Right lobe of liver (tissue), 6 donors: Measurements from ENCODE around the gene TET1. TPM values are rescaled to one million over a fixed set of nuclear protein-coding genes. Genes with fewer than 3 reads are reported as not detected.
"Not testable (repeated sequence)": the region's sequence is repeated elsewhere in the genome, so short reads cannot be mapped to it uniquely, and the experiment has no call there.

ENCODE experiments used
- ATAC-seq, 4 donors: fragments of 200-7000 bp; cut with Tn5 transposase; one replicate each; pipeline ENCODE4 v1.9.1; 2020; ENCODE audit warnings: mild to moderate bottlenecking in 4 of 4, moderate library complexity in 4 of 4
- DNase-seq, 3 donors: peaks; one replicate each; pipeline ENCODE4 v3.0.0-alpha.2; 2020
- H3K27ac ChIP-seq, 3 donors: fragments of 200-600 bp; one replicate each; pipeline ENCODE4 v1.8.0; 2022
- H3K27me3 ChIP-seq, 2 donors: fragments of 200-600 bp; one replicate each; pipeline ENCODE4 v1.8.0; 2022
- H3K36me3 ChIP-seq, 4 donors: fragments of 200-600 bp; sonication (generic) in 1 of 4; one replicate each; pipeline versions ENCODE4 v1.5.1 to v1.8.0; 2017 to 2022; ENCODE audit warnings: control low read depth in 1 of 4
- H3K4me1 ChIP-seq, 4 donors: fragments of 200-600 bp; sonication (generic) in 1 of 4; one replicate each; pipeline versions ENCODE4 v1.5.1 to v1.8.0; 2017 to 2022; ENCODE audit warnings: control low read depth in 1 of 4
- H3K4me3 ChIP-seq, 3 donors: fragments of 200-600 bp; one replicate each; pipeline ENCODE4 v1.8.0; 2022
- H3K9me3 ChIP-seq, 4 donors: fragments of 200-600 bp; sonication (generic) in 1 of 4; one replicate each; pipeline versions ENCODE4 v1.5.1 to v1.8.0; 2017 to 2022; ENCODE audit warnings: control low read depth in 1 of 4
- POLR2A ChIP-seq: fragments of 450-650 bp; IDR thresholded peaks from one replicate; pipeline ENCODE4 v1.6.1; 2017; ENCODE audit warnings: antibody characterized with exemption, mild to moderate bottlenecking
- WGBS: methylation state at CpG from one replicate; pipeline ENCODE4 v1.1.6; 2018; ENCODE audit warnings: low coverage, low lambda C conversion rate; ENCODE audit not compliant: insufficient coverage; ENCODE audit errors: missing lambda C conversion rate; 5-methylcytosine and 5-hydroxymethylcytosine counted together
- intact Hi-C, 2 donors: fragments of 100-400 bp; cut with DNase I; formaldehyde crosslinking; loops; one replicate each; pipeline versions ENCODE4 v1.11.2 to v1.14.1; 2022
- total RNA-seq, 6 experiments: library from RNA; depleted of rRNA in 2 of 6; stranded (reverse); fragments of >200 nt in 2 of 6; fragmentation: NEBNext Ultra II Directional in 3 of 6; extraction: Animal tissue kit (Norgen Biotek cat#: 25700) in 3 of 6; gene quantifications; one replicate each; pipeline versions ENCODE4 v1.1.0 to v1.2.4, GENCODE V29; 2016 to 2023
- TF ChIP-seq, protein P1 (sequence below), 4 donors: fragments of 200-600 bp in 3 of 4; fragments of 450-650 bp in 1 of 4; IDR thresholded peaks; one replicate each; pipeline versions ENCODE4 v1.5.1 to v1.8.0; 2016 to 2022; ENCODE audit warnings: antibody characterized with exemption in 4 of 4, mild to moderate bottlenecking in 2 of 4
- donor health status: DM: no; HTN: yes; CAD: no.
- donor health status: DM: no; HTN: no; CAD: no.
- donor health status: DM: no; HTN: no; CAD: no.
- donor health status: DM: no; HTN: yes; CAD: no.
- donor health status: DM: no; HTN: yes; CAD: no.

TET1 gene
- total RNA-seq, 6 experiments from 2014 or later, result 0.62 to 0.86 (median 0.67) TPM

DNA sequence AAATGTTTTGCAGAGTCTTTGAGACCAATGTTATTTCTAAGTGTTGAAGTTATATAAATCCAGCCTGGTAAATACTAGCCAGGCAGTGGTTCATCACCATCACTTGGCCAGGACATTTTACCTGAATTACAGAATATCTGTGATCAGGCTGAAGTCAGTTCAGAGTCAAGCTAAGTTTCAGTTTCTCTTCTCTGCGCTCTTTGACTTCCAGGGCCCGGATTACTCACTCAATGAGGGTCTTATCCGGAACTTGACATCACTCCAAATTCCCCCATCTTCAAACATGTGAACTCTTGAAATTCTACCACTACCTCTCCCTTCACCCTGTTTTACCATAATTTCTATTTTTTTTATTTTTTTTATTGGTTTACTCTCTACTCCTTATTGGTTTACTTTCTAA is 124.3 kb downstream of the TET1 start:
- H3K4me3 ChIP-seq, result peak overlapping the region in 1 of 3 donors; percentile 19
- 48% methylated on average over 3 of the region's 3 CpGs for WGBS
- no peak overlapping the region for H3K27ac ChIP-seq
- no peaks in the 10 kb centered on the region for H3K4me1 ChIP-seq
- intact Hi-C loops, result no loop called here
- H3K27me3 ChIP-seq, result no peaks in the 10 kb centered on the region
- peak in 3 of 4 donors; percentile 57 to 72 (median 64) for ATAC-seq
- no peaks in the 10 kb centered on the region for H3K9me3 ChIP-seq
- no peak for DNase-seq
- H3K36me3 ChIP-seq, result peaks cover 0 to 3% (median 0%) of the 10 kb centered on the region in 4 donors
- TF ChIP-seq, protein P1, sequence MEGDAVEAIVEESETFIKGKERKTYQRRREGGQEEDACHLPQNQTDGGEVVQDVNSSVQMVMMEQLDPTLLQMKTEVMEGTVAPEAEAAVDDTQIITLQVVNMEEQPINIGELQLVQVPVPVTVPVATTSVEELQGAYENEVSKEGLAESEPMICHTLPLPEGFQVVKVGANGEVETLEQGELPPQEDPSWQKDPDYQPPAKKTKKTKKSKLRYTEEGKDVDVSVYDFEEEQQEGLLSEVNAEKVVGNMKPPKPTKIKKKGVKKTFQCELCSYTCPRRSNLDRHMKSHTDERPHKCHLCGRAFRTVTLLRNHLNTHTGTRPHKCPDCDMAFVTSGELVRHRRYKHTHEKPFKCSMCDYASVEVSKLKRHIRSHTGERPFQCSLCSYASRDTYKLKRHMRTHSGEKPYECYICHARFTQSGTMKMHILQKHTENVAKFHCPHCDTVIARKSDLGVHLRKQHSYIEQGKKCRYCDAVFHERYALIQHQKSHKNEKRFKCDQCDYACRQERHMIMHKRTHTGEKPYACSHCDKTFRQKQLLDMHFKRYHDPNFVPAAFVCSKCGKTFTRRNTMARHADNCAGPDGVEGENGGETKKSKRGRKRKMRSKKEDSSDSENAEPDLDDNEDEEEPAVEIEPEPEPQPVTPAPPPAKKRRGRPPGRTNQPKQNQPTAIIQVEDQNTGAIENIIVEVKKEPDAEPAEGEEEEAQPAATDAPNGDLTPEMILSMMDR (IDR thresholded peaks at IDR 0.05), result no peak
- TF ChIP-seq POLR2A, result no peak

DNA sequence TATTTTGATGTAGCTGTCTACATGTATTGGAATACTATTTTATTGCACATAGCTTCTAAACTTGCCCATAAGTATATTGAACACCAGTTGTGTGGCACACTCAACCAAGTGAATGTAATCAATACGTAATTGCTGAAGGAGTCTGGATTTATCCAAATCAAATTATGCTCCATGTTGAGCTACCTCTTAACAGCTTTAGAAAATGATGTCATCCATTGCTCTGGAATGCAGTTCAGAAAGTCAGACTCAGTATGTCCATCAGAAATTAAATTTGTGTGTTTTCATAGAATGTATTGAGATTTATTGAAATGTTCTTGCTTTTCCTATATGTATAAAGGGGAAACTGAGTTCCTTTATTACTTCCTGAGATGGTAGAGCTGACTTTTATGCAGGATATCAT is 135.9 kb downstream of the TET1 start:
- Histone ChIP-seq H3K4me3 (no peak overlapping the region), H3K27me3 (no peaks in the 10 kb centered on the region), H3K9me3 (no peaks in the 10 kb centered on the region), H3K27ac (no peak overlapping the region), H3K4me1 (no peaks in the 10 kb centered on the region), H3K36me3 (no peaks in the 10 kb centered on the region)
- TF ChIP-seq POLR2A, result no peak
- TF ChIP-seq, protein P1 (IDR thresholded peaks at IDR 0.05), result no peak
- WGBS, result 60% methylated on average over 1 of the region's 1 CpG
- no peak for ATAC-seq
- DNase-seq, result no peak
- intact Hi-C loops, result no loop called here

DNA sequence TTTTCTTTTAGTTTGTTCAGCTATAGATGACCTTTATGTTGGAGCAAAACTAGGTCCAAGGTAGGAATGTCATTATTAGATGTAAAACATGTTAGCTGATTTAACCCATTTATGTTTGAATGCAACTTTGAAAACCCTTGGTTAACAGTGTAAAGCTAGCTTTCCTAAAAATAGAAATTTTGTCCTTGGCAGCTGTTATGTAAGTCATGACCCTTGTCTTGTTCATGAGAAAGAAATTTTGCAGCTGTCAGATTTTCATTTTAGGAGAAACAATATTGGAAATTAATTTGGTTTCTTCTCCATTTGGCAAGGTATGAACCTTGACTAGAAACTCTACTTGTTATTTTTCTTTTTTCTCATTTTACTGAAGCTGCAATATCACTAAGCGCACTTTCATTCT is 137.0 kb downstream of the TET1 start:
- no peak for DNase-seq
- no peak overlapping the region for H3K4me3 ChIP-seq
- no peak for TF ChIP-seq POLR2A
- TF ChIP-seq, protein P1 (IDR thresholded peaks at IDR 0.05), result no peak
- H3K27me3 ChIP-seq, result no peaks in the 10 kb centered on the region
- no peaks in the 10 kb centered on the region for H3K36me3 ChIP-seq
- intact Hi-C loops, result no loop called here
- no peaks in the 10 kb centered on the region for H3K4me1 ChIP-seq
- no peak for ATAC-seq
- no peaks in the 10 kb centered on the region for H3K9me3 ChIP-seq
- no peak overlapping the region for H3K27ac ChIP-seq
- WGBS, result 100% methylated on average over 1 of the region's 1 CpG

DNA sequence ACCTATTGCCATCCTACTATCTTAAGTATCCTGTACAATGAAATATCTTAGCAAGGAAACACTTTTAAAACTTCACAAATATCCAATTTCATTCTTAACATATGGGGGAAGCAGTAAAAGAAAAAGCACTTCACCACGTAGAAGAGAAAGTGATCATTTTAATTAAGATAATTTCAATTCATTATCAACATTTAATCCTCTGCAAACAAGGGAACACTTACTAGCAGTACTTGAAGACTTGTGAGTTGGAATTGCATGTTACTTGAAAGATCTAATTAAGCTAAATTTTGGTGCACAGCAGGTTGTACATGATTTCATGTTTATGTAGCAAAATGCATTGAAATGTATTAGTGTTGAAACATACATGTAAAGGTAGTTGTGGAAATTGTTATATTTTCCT is 140.1 kb downstream of the TET1 start:
- TF ChIP-seq, protein P1 (IDR thresholded peaks at IDR 0.05), result no peak
- no peak for TF ChIP-seq POLR2A
- ATAC-seq (no peak), DNase-seq (no peak)
- Histone ChIP-seq H3K4me3 (no peak overlapping the region), H3K27ac (no peak overlapping the region), H3K27me3 (no peaks in the 10 kb centered on the region), H3K9me3 (no peaks in the 10 kb centered on the region), H3K4me1 (no peaks in the 10 kb centered on the region), H3K36me3 (no peaks in the 10 kb centered on the region)
- intact Hi-C loops, result no loop called here
- WGBS, result 64% methylated on average over 1 of the region's 1 CpG

DNA sequence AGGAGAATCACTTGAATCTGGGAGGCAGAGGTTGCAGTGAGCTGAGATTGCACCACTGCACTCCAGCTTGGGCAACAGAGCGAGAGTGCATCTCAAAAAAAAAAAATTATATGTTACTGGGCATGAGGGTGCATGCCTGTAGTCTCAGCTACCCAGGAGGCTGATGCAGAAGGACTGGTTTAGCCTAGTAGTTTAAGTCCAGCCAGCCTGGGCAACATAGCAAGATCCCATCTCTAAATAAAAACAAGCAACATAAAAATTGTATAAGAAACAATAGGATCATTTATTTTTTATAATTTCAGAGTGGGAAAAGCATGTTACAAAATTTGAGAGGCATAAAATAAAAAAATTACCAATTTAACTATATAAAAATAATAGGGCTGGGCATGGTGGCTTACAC is 145.4 kb downstream of the TET1 start:
- 100% methylated on average over 1 of the region's 1 CpG for WGBS
- H3K36me3 ChIP-seq, result no peaks in the 10 kb centered on the region

DNA sequence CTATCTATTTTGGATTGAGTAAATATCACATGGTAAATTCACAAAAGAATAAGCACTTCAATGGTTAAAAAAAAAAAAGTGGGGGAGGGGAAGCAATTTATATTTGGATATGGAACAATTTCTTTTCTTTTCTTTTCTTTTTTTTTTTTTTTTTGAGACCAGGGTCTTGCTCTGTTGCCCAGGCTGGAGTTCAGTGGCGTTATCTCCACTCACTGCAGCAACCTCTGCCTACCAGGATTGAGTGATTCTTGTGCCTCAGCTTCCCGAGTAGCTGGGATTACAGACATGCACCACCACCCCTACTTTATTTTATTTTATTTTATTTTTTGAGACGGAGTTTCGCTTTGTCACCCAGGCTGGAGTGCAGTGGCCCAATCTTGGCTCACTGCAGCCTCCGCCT is 148.8 kb downstream of the TET1 start:
- H3K27me3 ChIP-seq, H3K36me3 ChIP-seq, H3K4me3 ChIP-seq, intact Hi-C loops, H3K9me3 ChIP-seq, DNase-seq, H3K27ac ChIP-seq, H3K4me1 ChIP-seq, ATAC-seq: not testable (repeated sequence)
- WGBS, result 83% methylated on average over 3 of the region's 5 CpGs

More for the DNA sequence above, 145.4 kb downstream of the TET1 start:
- DNase-seq (no peak), ATAC-seq (no peak)
- no peak for TF ChIP-seq POLR2A
- TF ChIP-seq, protein P1 (IDR thresholded peaks at IDR 0.05), result no peak
- intact Hi-C loops, result no loop called here
- Histone ChIP-seq H3K4me1 (no peaks in the 10 kb centered on the region), H3K9me3 (no peaks in the 10 kb centered on the region), H3K4me3 (no peak overlapping the region), H3K27ac (no peak overlapping the region), H3K27me3 (no peaks in the 10 kb centered on the region)

DNA sequence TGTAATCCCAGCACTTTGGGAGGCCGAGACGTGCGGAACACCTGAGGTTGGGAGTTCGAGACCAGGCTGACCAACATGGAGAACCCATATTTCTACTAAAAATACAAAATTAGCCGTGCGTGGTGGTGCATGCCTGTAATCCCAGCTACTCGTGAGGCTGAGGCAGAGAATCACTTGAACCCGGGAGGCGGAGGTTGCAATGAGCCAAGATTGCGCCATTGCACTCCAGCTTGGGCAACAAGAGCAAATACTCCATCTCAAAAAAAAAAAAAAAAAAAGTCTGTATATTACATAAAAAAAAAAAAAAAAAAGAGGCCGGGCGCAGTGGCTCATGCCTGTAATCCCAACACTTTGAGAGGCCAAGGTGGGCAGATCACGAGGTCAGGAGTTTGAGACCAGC is 152.9 kb downstream of the TET1 start:
- WGBS, result 78% methylated on average over 11 of the region's 13 CpGs
- H3K4me3 ChIP-seq, H3K4me1 ChIP-seq, H3K27ac ChIP-seq, intact Hi-C loops, H3K36me3 ChIP-seq, H3K9me3 ChIP-seq, ATAC-seq, DNase-seq, H3K27me3 ChIP-seq: not testable (repeated sequence)
